ENCODE measurements around the gene CMYA5. TPM values are rescaled to one million over a fixed set of nuclear protein-coding genes. Genes with fewer than 3 reads are reported as not detected.

Gene CMYA5
- total and polyA plus RNA-seq, 11 donors: 279 to 2,421 (median 983) TPM

- 35 to 49% (median 37%) methylated on average over 4 of the region's 4 CpGs for WGBS, 4 donors
- H3K4me3 ChIP-seq: no peak overlapping the region
- DNase-seq (no peak), ATAC-seq (no peak)
- no peaks in the 10 kb centered on the region for H3K27me3 ChIP-seq
- H3K4me1 ChIP-seq: peaks cover 0 to 46% (median 20%) of the 10 kb centered on the region in 12 donors
- intact Hi-C loops (cut with DNase I): loop anchor here in 1 of 10 donors (5.0 kb wide), 1 partner anchor 55 kb away; no protein-coding TSS in a partner anchor
- peaks cover 0 to 85% (median 6%) of the 10 kb centered on the region in 9 donors for H3K36me3 ChIP-seq
- H3K27ac ChIP-seq: peak overlapping the region in 5 of 12 donors; percentile 45 to 92 (median 73)
- H3K9me3 ChIP-seq: no peaks in the 10 kb centered on the region
- TF ChIP-seq CTCF (IDR thresholded peaks at IDR 0.05) (no peak), POLR2A (IDR thresholded peaks at IDR 0.05) (no peak)
Measured at GRCh38 chr5:79746642-79747569, 57.3 kb downstream of the CMYA5 start.

- TF ChIP-seq CTCF (IDR thresholded peaks at IDR 0.05): no peak
- TF ChIP-seq POLR2A (IDR thresholded peaks at IDR 0.05): no peak
- H3K27ac ChIP-seq: peak overlapping the region in 6 of 12 donors; percentile 3 to 58 (median 39)
- H3K4me1 ChIP-seq: peaks cover 0 to 30% (median 8%) of the 10 kb centered on the region in 12 donors
- peaks cover 0 to 98% (median 7%) of the 10 kb centered on the region in 9 donors for H3K36me3 ChIP-seq
- intact Hi-C loops (cut with DNase I): no loop called here
- no peak for DNase-seq
- no peaks in the 10 kb centered on the region for H3K27me3 ChIP-seq
- peak in 3 of 4 donors; percentile 45 to 67 (median 58) for ATAC-seq
- no peak overlapping the region for H3K4me3 ChIP-seq
- H3K9me3 ChIP-seq: no peaks in the 10 kb centered on the region
- WGBS, 4 donors: 72 to 87% (median 75%) methylated on average over 8 of the region's 8 CpGs
Measured at GRCh38 chr5:79750611-79751510, 61.2 kb downstream of the CMYA5 start.

GRCh38 chr5:79753092-79753491, 63.5 kb downstream of the CMYA5 start:
- intact Hi-C loops (cut with DNase I): no loop called here
- no peak overlapping the region for H3K4me3 ChIP-seq
- peak overlapping the region in 2 of 12 donors; percentile 7 to 37 for H3K27ac ChIP-seq
- DNase-seq: no peak
- TF ChIP-seq POLR2A (IDR thresholded peaks at IDR 0.05): no peak
- TF ChIP-seq CTCF (IDR thresholded peaks at IDR 0.05): no peak
- 70 to 88% (median 75%) methylated on average over 1 of the region's 1 CpG for WGBS, 4 donors
- H3K4me1 ChIP-seq: peaks cover 0 to 22% (median 3%) of the 10 kb centered on the region in 12 donors
- H3K9me3 ChIP-seq: no peaks in the 10 kb centered on the region
- ATAC-seq: no peak
- peaks cover 0 to 96% (median 7%) of the 10 kb centered on the region in 9 donors for H3K36me3 ChIP-seq
- H3K27me3 ChIP-seq: no peaks in the 10 kb centered on the region
